NCI-H2171 treated with DMSO at 0.1 percent for 48 hours (cell line): Measurements from ENCODE around the gene ATP8A2.
"Not testable (repeated sequence)": the region's sequence is repeated elsewhere in the genome, so short reads cannot be mapped to it uniquely, and the experiment has no call there.

Experiments used
- DNase-seq: peaks from one replicate; lab custom pipeline; 2025; lab: John Stamatoyannopoulos, UW

Gene ATP8A2

GRCh38 chr13:25768376-25768775 is 396.6 kb downstream of the ATP8A2 start:
- no peak for DNase-seq

GRCh38 chr13:25768838-25769237 is 397.1 kb downstream of the ATP8A2 start:
- DNase-seq: no peak

- DNase-seq: no peak
Observed at GRCh38 chr13:25770601-25771000, 398.8 kb downstream of the ATP8A2 start.

- DNase-seq: no peak
Observed at GRCh38 chr13:25771202-25771601, 399.4 kb downstream of the ATP8A2 start.

- DNase-seq: no peak
Observed at GRCh38 chr13:25771641-25772478, 400.1 kb downstream of the ATP8A2 start.

- not testable (repeated sequence) for DNase-seq
Observed at GRCh38 chr13:25772534-25772933, 400.8 kb downstream of the ATP8A2 start.

- DNase-seq: not testable (repeated sequence)
Observed at GRCh38 chr13:25774056-25774455, 402.3 kb downstream of the ATP8A2 start.

- no peak for DNase-seq
Observed at GRCh38 chr13:25775275-25775674, 403.5 kb downstream of the ATP8A2 start.

- no peak for DNase-seq
Observed at GRCh38 chr13:25775986-25776385, 404.2 kb downstream of the ATP8A2 start.

GRCh38 chr13:25776722-25777121 is 404.9 kb downstream of the ATP8A2 start:
- DNase-seq: no peak

- no peak for DNase-seq
Observed at GRCh38 chr13:25777509-25777908, 405.7 kb downstream of the ATP8A2 start.

- DNase-seq: no peak
Observed at GRCh38 chr13:25778365-25778764, 406.6 kb downstream of the ATP8A2 start.

- no peak for DNase-seq
Observed at GRCh38 chr13:25778808-25779305, 407.1 kb downstream of the ATP8A2 start.

- peak; percentile 10 for DNase-seq
Observed at GRCh38 chr13:25783076-25783475, 411.3 kb downstream of the ATP8A2 start.

GRCh38 chr13:25783601-25784024 is 411.8 kb downstream of the ATP8A2 start:
- peak; percentile 93 for DNase-seq

- no peak for DNase-seq
Observed at GRCh38 chr13:25784119-25784518, 412.3 kb downstream of the ATP8A2 start.

GRCh38 chr13:25790137-25790536 is 418.4 kb downstream of the ATP8A2 start:
- DNase-seq: not testable (repeated sequence)

- DNase-seq: no peak
Observed at GRCh38 chr13:25795277-25795676, 423.5 kb downstream of the ATP8A2 start.

- no peak for DNase-seq
Observed at GRCh38 chr13:25796474-25796873, 424.7 kb downstream of the ATP8A2 start.

- DNase-seq: no peak
Observed at GRCh38 chr13:25798998-25799397, 427.2 kb downstream of the ATP8A2 start.

- no peak for DNase-seq
Observed at GRCh38 chr13:25800523-25800922, 428.7 kb downstream of the ATP8A2 start.

GRCh38 chr13:25802579-25802978 is 430.8 kb downstream of the ATP8A2 start:
- DNase-seq: no peak

GRCh38 chr13:25803641-25804040 is 431.9 kb downstream of the ATP8A2 start:
- peak; percentile 7 for DNase-seq
